WTC11 (cell line): ENCODE measurements around the gene PDGFRB.

Source experiments
- CREM ChIP-seq: sonication (generic); formaldehyde crosslinking; IDR thresholded peaks from 2 replicates; pipeline ENCODE4 v1.8.1; 2022; ENCODE audit warnings: mild to moderate bottlenecking, missing genetic modification reagents, moderate library complexity
- CTCF ChIP-seq: fragments of 200-600 bp; IDR thresholded peaks from 2 replicates; pipeline ENCODE4 v1.8.0; 2022; ENCODE audit warnings: antibody characterized with exemption
- HMGXB4 ChIP-seq: sonication (generic); formaldehyde crosslinking; IDR thresholded peaks from 2 replicates; pipeline ENCODE4 v1.8.1; 2023; ENCODE audit warnings: mild to moderate bottlenecking, moderate library complexity, missing genetic modification reagents
- KAT7 ChIP-seq: sonication (generic); formaldehyde crosslinking; IDR thresholded peaks from 2 replicates; pipeline ENCODE4 v1.8.1; 2023; ENCODE audit warnings: missing genetic modification reagents, mild to moderate bottlenecking, borderline replicate concordance
- NR3C1 ChIP-seq: sonication (generic); formaldehyde crosslinking; conservative IDR thresholded peaks from 2 replicates; pipeline ENCODE4 v1.8.1; 2023; ENCODE audit warnings: low read depth, mild to moderate bottlenecking, missing genetic modification reagents
- RORB ChIP-seq: fragments of 250-450 bp; sonication (Bioruptor Pico); IDR thresholded peaks from 2 replicates; pipeline ENCODE4 v1.9.0; 2021; ENCODE audit warnings: mild to moderate bottlenecking
- SMAD4 ChIP-seq: sonication (generic); formaldehyde crosslinking; IDR thresholded peaks from 2 replicates; pipeline ENCODE4 v1.8.0; 2022; ENCODE audit warnings: mild to moderate bottlenecking, missing genetic modification reagents
- ZNF232 ChIP-seq: sonication (generic); formaldehyde crosslinking; IDR thresholded peaks from 2 replicates; pipeline ENCODE4 v1.8.0; 2022; ENCODE audit warnings: mild to moderate bottlenecking, missing genetic modification reagents
- ZNF263 ChIP-seq: sonication (generic); formaldehyde crosslinking; IDR thresholded peaks from 2 replicates; pipeline ENCODE4 v1.8.1; 2022; ENCODE audit warnings: low read depth, mild to moderate bottlenecking, moderate library complexity, missing genetic modification reagents
- ZNF396 ChIP-seq: fragments of 250-450 bp; sonication (Bioruptor Pico); IDR thresholded peaks from 2 replicates; pipeline ENCODE4 v1.8.0; 2021; ENCODE audit warnings: mild to moderate bottlenecking, moderate library complexity, borderline replicate concordance
- TF ChIP-seq, protein P1 (sequence below): sonication (generic); formaldehyde crosslinking; IDR thresholded peaks from 2 replicates; pipeline ENCODE4 v1.8.0; 2022; ENCODE audit warnings: mild to moderate bottlenecking, missing genetic modification reagents

GRCh38 chr5:150192462-150192861, 36.8 kb upstream of the PDGFRB start:
- no peak for TF ChIP-seq ZNF232
- no peak for TF ChIP-seq CREM (CRISPR knock-in tag)
- TF ChIP-seq CTCF, result no peak
- no peak for TF ChIP-seq NR3C1 (CRISPR knock-in tag)
- TF ChIP-seq, protein P1, sequence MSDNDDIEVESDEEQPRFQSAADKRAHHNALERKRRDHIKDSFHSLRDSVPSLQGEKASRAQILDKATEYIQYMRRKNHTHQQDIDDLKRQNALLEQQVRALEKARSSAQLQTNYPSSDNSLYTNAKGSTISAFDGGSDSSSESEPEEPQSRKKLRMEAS (CRISPR knock-in tag), result no peak
- TF ChIP-seq ZNF263 (CRISPR knock-in tag), result no peak
- TF ChIP-seq ZNF396, result no peak
- TF ChIP-seq RORB (CRISPR knock-in tag), result no peak
- no peak for TF ChIP-seq KAT7 (CRISPR knock-in tag)
- TF ChIP-seq SMAD4 (CRISPR knock-in tag), result no peak
- no peak for TF ChIP-seq HMGXB4 (CRISPR knock-in tag)
